HepG2 (cell line): ENCODE measurements around the gene KATNAL2. TPM values are rescaled to one million over a fixed set of nuclear protein-coding genes. Genes with fewer than 3 reads are reported as not detected.

Experiments
- ATAC-seq: fragments of 200-7000 bp; cut with Tn5 transposase; 3 replicates; pipeline ENCODE4 v1.9.1; 2020; ENCODE audit warnings: mild to moderate bottlenecking, moderate library complexity
- BruUV-seq: library from RNA; stranded (reverse); fragments of 400-500 nt; replicated peaks from 2 replicates; lab custom pipeline; 2021; lab: Mats Ljungman, UMichigan
- CTCF ChIA-PET: fragments of 300-600 bp; formaldehyde crosslinking; extraction: SDS; loops from one replicate; lab custom pipeline; 2021; ENCODE audit warnings: low total read pairs, inconsistent platforms, low intra/inter-chr PET ratio; lab: Yijun Ruan, JAX
- POLR2A ChIA-PET: fragments of 350-600 bp; sonication (Branson Sonifier 250); formaldehyde crosslinking; loops from one replicate; lab custom pipeline; 2020; ENCODE audit warnings: antibody characterized with exemption, inconsistent platforms; lab: Yijun Ruan, JAX
- DNase-seq: peaks from one replicate; pipeline ENCODE4 v3.0.0-alpha.2; 2015; ENCODE audit warnings: low spot score
- FAIRE-seq: peaks from 3 replicates; lab custom pipeline; 2011; peaks lifted over from hg19 to GRCh38; lab: Jason Lieb, UNC
- H2AFZ ChIP-seq: one replicate; pipeline ENCODE4 v1.6.1; 2011; ENCODE audit warnings: low read length, inconsistent platforms
- H3K27ac ChIP-seq: fragments of 300-600 bp; 3 replicates; pipeline ENCODE4 v1.8.0; 2011; ENCODE audit warnings: mixed run types, mild to moderate bottlenecking, mixed read lengths, low read length, inconsistent platforms; ENCODE audit not compliant: insufficient read depth; ENCODE audit errors: extremely low read length
- H3K27me3 ChIP-seq, 2 experiments: fragments of 200-600 bp in 1 of 2; 2 replicates in 1 of 2; 3 replicates in 1 of 2; pipeline versions ENCODE4 v1.6.0 to v1.8.0; 2011; ENCODE audit warnings: low read length in 2 of 2, mild to moderate bottlenecking in 2 of 2, moderate library complexity in 2 of 2, inconsistent platforms in 1 of 2; ENCODE audit not compliant: insufficient read depth in 2 of 2, control insufficient read depth in 1 of 2
- H3K36me3 ChIP-seq, 2 experiments: fragments of 200-600 bp in 1 of 2; replicated peaks in 1 of 2; 2 replicates in 1 of 2; 3 replicates in 1 of 2; pipeline versions ENCODE4 v1.5.1 to v1.8.0; 2011; ENCODE audit warnings: low read length in 2 of 2, inconsistent platforms in 1 of 2; ENCODE audit not compliant: insufficient read depth in 2 of 2, control insufficient read depth in 1 of 2
- H3K4me1 ChIP-seq: 2 replicates; pipeline ENCODE4 v1.5.1; 2012; ENCODE audit warnings: low read length, inconsistent platforms; ENCODE audit not compliant: insufficient read depth
- H3K4me2 ChIP-seq: 2 replicates; pipeline ENCODE4 v1.6.0; 2011; ENCODE audit warnings: low read depth, low read length, inconsistent platforms
- H3K4me3 ChIP-seq, 3 experiments: fragments of 200-600 bp in 1 of 3; sonication (generic), shearing (Covaris generic) in 1 of 3; replicated peaks in 1 of 3; 2 replicates each; pipeline ENCODE4 v1.5.1; 2011 to 2016; ENCODE audit warnings: low read length in 3 of 3, inconsistent platforms in 2 of 3, low read depth in 2 of 3, mild to moderate bottlenecking in 2 of 3, control low read depth in 1 of 3, mixed read lengths in 1 of 3; ENCODE audit not compliant: insufficient read depth in 1 of 3
- H3K79me2 ChIP-seq: one replicate; pipeline ENCODE4 v1.6.1; 2011; ENCODE audit warnings: low read length, inconsistent platforms; ENCODE audit not compliant: insufficient read depth
- H3K9ac ChIP-seq: 2 replicates; pipeline ENCODE4 v1.6.0; 2011; ENCODE audit warnings: mild to moderate bottlenecking, low read depth, low read length, inconsistent platforms; ENCODE audit not compliant: insufficient read depth
- H3K9me3 ChIP-seq: 2 replicates; pipeline ENCODE4 v1.5.1; 2012; ENCODE audit warnings: mild to moderate bottlenecking, low read length
- H4K20me1 ChIP-seq: 2 replicates; pipeline ENCODE4 v1.6.0; 2011; ENCODE audit warnings: inconsistent platforms, mild to moderate bottlenecking, low read length, moderate library complexity; ENCODE audit not compliant: insufficient read depth
- CHD4 ChIP-seq: fragments of 200-600 bp; sonication (generic); IDR thresholded peaks from 2 replicates; pipeline ENCODE4 v1.7.0; 2017; ENCODE audit warnings: mild to moderate bottlenecking, low read length, borderline replicate concordance
- DPF2 ChIP-seq: sonication (generic); formaldehyde crosslinking; IDR thresholded peaks from 2 replicates; pipeline ENCODE4 v1.4.0; 2020; ENCODE audit warnings: mild to moderate bottlenecking, low read depth, missing genetic modification reagents, borderline replicate concordance
- HMGA1 ChIP-seq: sonication (generic); formaldehyde crosslinking; conservative IDR thresholded peaks from 2 replicates; pipeline ENCODE4 v1.4.0; 2020; ENCODE audit warnings: missing genetic modification reagents
- KMT2A ChIP-seq: sonication (generic); formaldehyde crosslinking; IDR thresholded peaks from 2 replicates; pipeline ENCODE4 v1.4.0; 2020; ENCODE audit warnings: missing genetic modification reagents
- MEIS1 ChIP-seq: sonication (generic); formaldehyde crosslinking; IDR thresholded peaks from 2 replicates; pipeline ENCODE4 v1.9.0; 2021; ENCODE audit warnings: mild to moderate bottlenecking, missing genetic modification reagents, moderate library complexity, borderline replicate concordance
- NFIC ChIP-seq: IDR thresholded peaks from 2 replicates; pipeline ENCODE4 v1.6.1; 2012; ENCODE audit warnings: mild to moderate bottlenecking, low read length, inconsistent platforms
- NFYC ChIP-seq: IDR thresholded peaks from 2 replicates; pipeline ENCODE4 v1.6.1; 2016; ENCODE audit warnings: missing genetic modification reagents, missing compliant biosample characterization
- REPIN1 ChIP-seq: sonication (generic); formaldehyde crosslinking; IDR thresholded peaks from 2 replicates; pipeline ENCODE4 v1.8.0; 2022; ENCODE audit warnings: missing genetic modification reagents, low read depth, mild to moderate bottlenecking, borderline replicate concordance
- SCMH1 ChIP-seq: sonication (generic); formaldehyde crosslinking; IDR thresholded peaks from 2 replicates; pipeline ENCODE4 v1.9.0; 2021; ENCODE audit warnings: missing genetic modification reagents, mild to moderate bottlenecking, borderline replicate concordance
- ZFP1 ChIP-seq: IDR thresholded peaks from 2 replicates; pipeline ENCODE4 v1.6.1; 2016
- ZFP36L1 ChIP-seq: sonication (generic); formaldehyde crosslinking; IDR thresholded peaks from 2 replicates; pipeline ENCODE4 v1.8.0; 2022; ENCODE audit warnings: mild to moderate bottlenecking, missing genetic modification reagents, moderate library complexity
- ZNF225 ChIP-seq: sonication (generic); formaldehyde crosslinking; IDR thresholded peaks from 2 replicates; pipeline ENCODE4 v1.4.0; 2020; ENCODE audit warnings: mild to moderate bottlenecking, missing genetic modification reagents
- ZNF263 ChIP-seq: sonication (generic); formaldehyde crosslinking; IDR thresholded peaks from 2 replicates; pipeline ENCODE4 v1.4.0; 2020; ENCODE audit warnings: missing genetic modification reagents
- ZNF317 ChIP-seq: sonication (generic); formaldehyde crosslinking; IDR thresholded peaks from 2 replicates; pipeline ENCODE4 v1.5.0; 2020; ENCODE audit warnings: mild to moderate bottlenecking, missing genetic modification reagents
- ZNF382 ChIP-seq: sonication (generic); formaldehyde crosslinking; IDR thresholded peaks from 2 replicates; pipeline ENCODE4 v1.5.0; 2020; ENCODE audit warnings: missing genetic modification reagents, mild to moderate bottlenecking, borderline replicate concordance
- ZNF589 ChIP-seq: sonication (generic); formaldehyde crosslinking; conservative IDR thresholded peaks from 2 replicates; pipeline ENCODE4 v1.8.0; 2022; ENCODE audit warnings: mild to moderate bottlenecking, moderate library complexity, missing genetic modification reagents
- WGBS: methylation state at CpG from one replicate; pipeline ENCODE4 v1.1.6; 2017; ENCODE audit warnings: low lambda C conversion rate; 5-methylcytosine and 5-hydroxymethylcytosine counted together
- in situ Hi-C: cut with HindIII; loops from 2 replicates; pipeline ENCODE4 v1.10.0; 2017; ENCODE audit warnings: low pct_unique_long_range_greater_than_20kb; ENCODE audit not compliant: extremely low pct_ligation_motif_present
- intact Hi-C: fragments of 100-400 bp; cut with micrococcal nuclease; formaldehyde crosslinking; loops from one replicate; pipeline ENCODE4 v1.10.0; 2022; ENCODE audit not compliant: unreplicated experiment
- polyA plus RNA-seq, 8 experiments: library from polyadenylated mRNA; depleted of rRNA in 3 of 8; stranded (reverse) in 7 of 8; unstranded in 1 of 8; fragments of >200 nt; fragmentation: Illumina TruSeq in 4 of 8; extraction: Trizol in 4 of 8; gene quantifications; 2 replicates each; pipeline versions ENCODE4 v1.2.1 to v1.2.3, GENCODE V29; 2011 to 2016; ENCODE audit warnings: low read depth in 4 of 8, missing spikeins in 1 of 8, mixed read lengths in 1 of 8; ENCODE audit not compliant: insufficient read depth in 1 of 8
- total RNA-seq, 5 experiments: library from RNA; depleted of rRNA; stranded (reverse); fragments of >200 nt; fragmentation: Illumina TruSeq; extraction: Trizol; gene quantifications; 2 replicates each; pipeline ENCODE4 v1.2.3, GENCODE V29; 2016; ENCODE audit warnings: low read depth in 1 of 5
- TF ChIP-seq, protein P1 (sequence below): conservative IDR thresholded peaks from 2 replicates; pipeline ENCODE4 v1.6.1; 2018; ENCODE audit warnings: missing genetic modification reagents
- TF ChIP-seq, protein P2 (sequence below): sonication (generic); formaldehyde crosslinking; IDR thresholded peaks from 2 replicates; pipeline ENCODE4 v1.9.0; 2021; ENCODE audit warnings: missing genetic modification reagents, borderline replicate concordance
- TF ChIP-seq, protein P3 (sequence below): sonication (generic); formaldehyde crosslinking; IDR thresholded peaks from 2 replicates; pipeline ENCODE4 v1.5.0; 2020; ENCODE audit warnings: mild to moderate bottlenecking, missing genetic modification reagents, moderate library complexity

Gene KATNAL2
- total and polyA plus RNA-seq, 2 of the 13 experiments (the other 11 are each of a cell fraction or from before 2014, with no cell fraction given) = not detected

DNA sequence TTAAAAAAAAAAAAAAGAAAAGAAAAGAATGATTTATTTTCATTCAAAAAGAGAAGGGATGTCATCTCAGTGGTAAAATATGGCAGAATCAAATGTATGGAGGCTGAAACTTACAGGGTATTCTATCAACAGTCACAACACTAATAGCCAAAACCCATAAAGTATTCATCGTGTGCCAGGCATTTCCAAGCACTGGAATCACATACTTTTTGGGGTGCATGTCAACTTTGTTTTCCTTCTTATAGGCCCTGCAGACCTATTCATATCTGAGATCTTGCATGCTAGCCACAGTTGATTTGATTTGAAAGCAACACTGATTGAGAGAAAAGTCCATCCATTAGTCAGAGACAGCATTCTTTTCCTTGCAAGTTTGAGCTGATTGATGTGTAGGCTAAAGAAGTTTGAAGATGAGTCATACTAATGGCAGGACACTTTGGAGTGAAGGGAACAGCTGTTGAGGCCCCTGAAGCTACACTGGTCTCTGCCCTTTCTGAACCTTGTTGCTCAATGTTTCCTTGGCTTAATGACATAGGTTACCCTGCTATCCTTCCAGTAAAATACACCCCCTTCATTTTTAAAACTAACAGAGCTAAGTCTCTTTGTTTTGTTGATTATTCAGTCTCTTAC is 22.0 kb downstream of the KATNAL2 start (continued):
- TF ChIP-seq, protein P1, sequence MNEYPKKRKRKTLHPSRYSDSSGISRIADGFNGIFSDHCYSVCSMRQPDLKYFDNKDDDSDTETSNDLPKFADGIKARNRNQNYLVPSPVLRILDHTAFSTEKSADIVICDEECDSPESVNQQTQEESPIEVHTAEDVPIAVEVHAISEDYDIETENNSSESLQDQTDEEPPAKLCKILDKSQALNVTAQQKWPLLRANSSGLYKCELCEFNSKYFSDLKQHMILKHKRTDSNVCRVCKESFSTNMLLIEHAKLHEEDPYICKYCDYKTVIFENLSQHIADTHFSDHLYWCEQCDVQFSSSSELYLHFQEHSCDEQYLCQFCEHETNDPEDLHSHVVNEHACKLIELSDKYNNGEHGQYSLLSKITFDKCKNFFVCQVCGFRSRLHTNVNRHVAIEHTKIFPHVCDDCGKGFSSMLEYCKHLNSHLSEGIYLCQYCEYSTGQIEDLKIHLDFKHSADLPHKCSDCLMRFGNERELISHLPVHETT (CRISPR knock-in tag) = no peak
- no peak for TF ChIP-seq CHD4

DNA sequence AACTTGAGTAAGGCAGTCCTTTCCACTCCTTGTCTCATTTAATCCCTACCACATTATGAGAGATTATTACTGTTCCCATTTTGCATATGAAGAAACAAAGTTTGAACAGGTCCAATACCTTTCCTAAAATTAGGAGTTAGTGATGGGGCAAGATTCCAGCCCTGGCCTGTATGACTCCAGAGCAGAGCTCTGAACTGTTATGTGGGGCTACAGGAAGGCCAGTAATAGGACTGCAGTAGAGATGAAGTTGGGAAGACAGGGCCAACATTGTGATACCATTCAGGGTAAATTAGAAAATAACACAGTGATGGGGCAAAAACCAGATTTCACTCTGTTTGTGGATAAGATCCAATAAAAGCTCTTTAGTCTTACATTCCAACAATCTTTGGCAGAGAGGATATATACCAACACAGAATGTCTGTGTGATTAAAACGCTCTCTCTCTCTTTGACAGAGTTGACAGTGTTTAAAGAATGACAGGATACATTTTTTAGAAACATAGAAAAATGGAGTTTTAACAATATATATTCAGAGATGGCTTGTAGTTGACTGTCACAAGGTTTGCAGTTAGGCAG is 22.7 kb downstream of the KATNAL2 start:
- WGBS = 26% methylated on average over 1 of the region's 1 CpG
- no peak overlapping the region for H3K4me2 ChIP-seq
- TF ChIP-seq ZNF317 (CRISPR knock-in tag) (no peak), ZNF589 (CRISPR knock-in tag) (no peak), ZFP36L1 (no peak), NFYC (no peak), ZNF225 (CRISPR knock-in tag) (no peak), KMT2A (no peak), HMGA1 (no peak), DPF2 (no peak), ZNF263 (CRISPR knock-in tag) (no peak), NFIC (no peak), REPIN1 (no peak), SCMH1 (no peak), ZNF382 (no peak), ZFP1 (no peak), MEIS1 (CRISPR knock-in tag) (no peak)
- TF ChIP-seq, protein P2, sequence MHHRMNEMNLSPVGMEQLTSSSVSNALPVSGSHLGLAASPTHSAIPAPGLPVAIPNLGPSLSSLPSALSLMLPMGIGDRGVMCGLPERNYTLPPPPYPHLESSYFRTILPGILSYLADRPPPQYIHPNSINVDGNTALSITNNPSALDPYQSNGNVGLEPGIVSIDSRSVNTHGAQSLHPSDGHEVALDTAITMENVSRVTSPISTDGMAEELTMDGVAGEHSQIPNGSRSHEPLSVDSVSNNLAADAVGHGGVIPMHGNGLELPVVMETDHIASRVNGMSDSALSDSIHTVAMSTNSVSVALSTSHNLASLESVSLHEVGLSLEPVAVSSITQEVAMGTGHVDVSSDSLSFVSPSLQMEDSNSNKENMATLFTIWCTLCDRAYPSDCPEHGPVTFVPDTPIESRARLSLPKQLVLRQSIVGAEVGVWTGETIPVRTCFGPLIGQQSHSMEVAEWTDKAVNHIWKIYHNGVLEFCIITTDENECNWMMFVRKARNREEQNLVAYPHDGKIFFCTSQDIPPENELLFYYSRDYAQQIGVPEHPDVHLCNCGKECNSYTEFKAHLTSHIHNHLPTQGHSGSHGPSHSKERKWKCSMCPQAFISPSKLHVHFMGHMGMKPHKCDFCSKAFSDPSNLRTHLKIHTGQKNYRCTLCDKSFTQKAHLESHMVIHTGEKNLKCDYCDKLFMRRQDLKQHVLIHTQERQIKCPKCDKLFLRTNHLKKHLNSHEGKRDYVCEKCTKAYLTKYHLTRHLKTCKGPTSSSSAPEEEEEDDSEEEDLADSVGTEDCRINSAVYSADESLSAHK (CRISPR knock-in tag) = no peak
- TF ChIP-seq, protein P3, sequence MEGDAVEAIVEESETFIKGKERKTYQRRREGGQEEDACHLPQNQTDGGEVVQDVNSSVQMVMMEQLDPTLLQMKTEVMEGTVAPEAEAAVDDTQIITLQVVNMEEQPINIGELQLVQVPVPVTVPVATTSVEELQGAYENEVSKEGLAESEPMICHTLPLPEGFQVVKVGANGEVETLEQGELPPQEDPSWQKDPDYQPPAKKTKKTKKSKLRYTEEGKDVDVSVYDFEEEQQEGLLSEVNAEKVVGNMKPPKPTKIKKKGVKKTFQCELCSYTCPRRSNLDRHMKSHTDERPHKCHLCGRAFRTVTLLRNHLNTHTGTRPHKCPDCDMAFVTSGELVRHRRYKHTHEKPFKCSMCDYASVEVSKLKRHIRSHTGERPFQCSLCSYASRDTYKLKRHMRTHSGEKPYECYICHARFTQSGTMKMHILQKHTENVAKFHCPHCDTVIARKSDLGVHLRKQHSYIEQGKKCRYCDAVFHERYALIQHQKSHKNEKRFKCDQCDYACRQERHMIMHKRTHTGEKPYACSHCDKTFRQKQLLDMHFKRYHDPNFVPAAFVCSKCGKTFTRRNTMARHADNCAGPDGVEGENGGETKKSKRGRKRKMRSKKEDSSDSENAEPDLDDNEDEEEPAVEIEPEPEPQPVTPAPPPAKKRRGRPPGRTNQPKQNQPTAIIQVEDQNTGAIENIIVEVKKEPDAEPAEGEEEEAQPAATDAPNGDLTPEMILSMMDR (CRISPR knock-in tag) = no peak

More for the DNA sequence above, 22.7 kb downstream of the KATNAL2 start:
- no peaks in the 10 kb centered on the region for H3K9me3 ChIP-seq
- BruUV-seq = no TSS peak
- H3K36me3 ChIP-seq = no peaks in the 10 kb centered on the region
- ChIA-PET POLR2A (interaction anchor here (1.0 kb wide), 1 partner anchor 23 kb away, joined by 5 read pairs; the partner anchor contains the start of genes KATNAL2 and PIAS2), CTCF (no interaction called here)
- in situ Hi-C loops = no loop called here
- no peak overlapping the region for H3K4me3 ChIP-seq
- no peaks in the 10 kb centered on the region for H3K79me2 ChIP-seq
- H3K27me3 ChIP-seq = no peaks in the 10 kb centered on the region
- H2AFZ ChIP-seq = no peak overlapping the region
- H3K4me1 ChIP-seq = no peaks in the 10 kb centered on the region
- ATAC-seq = no peak
- no peak overlapping the region for H3K9ac ChIP-seq
- intact Hi-C loops = no loop called here
- no peak overlapping the region for H3K27ac ChIP-seq
- no peak for DNase-seq
- no peak for FAIRE-seq
- H4K20me1 ChIP-seq = no peaks in the 10 kb centered on the region
